Hepatocyte (in vitro differentiated cells): Measurements from ENCODE around the gene CXorf58.

ENCODE experiments used
- EZH2 ChIP-seq: fragments of 200-600 bp; sonication (generic); IDR thresholded peaks from 2 replicates; pipeline ENCODE4 v1.6.1; 2016; ENCODE audit warnings: antibody characterized with exemption, mild to moderate bottlenecking, borderline replicate concordance
- EZH2phosphoT487 ChIP-seq: fragments of 200-600 bp; sonication (generic); IDR thresholded peaks from one replicate; pipeline ENCODE4 v1.6.1; 2018; ENCODE audit warnings: antibody characterized with exemption, mild to moderate bottlenecking, low read depth, moderate library complexity; ENCODE audit not compliant: unreplicated experiment, severe bottlenecking
- TF ChIP-seq, protein P1 (sequence below): fragments of 200-600 bp; sonication (generic); IDR thresholded peaks from 2 replicates; pipeline ENCODE4 v1.5.1; 2016; ENCODE audit warnings: antibody characterized with exemption, mild to moderate bottlenecking; ENCODE audit not compliant: poor library complexity

DNA sequence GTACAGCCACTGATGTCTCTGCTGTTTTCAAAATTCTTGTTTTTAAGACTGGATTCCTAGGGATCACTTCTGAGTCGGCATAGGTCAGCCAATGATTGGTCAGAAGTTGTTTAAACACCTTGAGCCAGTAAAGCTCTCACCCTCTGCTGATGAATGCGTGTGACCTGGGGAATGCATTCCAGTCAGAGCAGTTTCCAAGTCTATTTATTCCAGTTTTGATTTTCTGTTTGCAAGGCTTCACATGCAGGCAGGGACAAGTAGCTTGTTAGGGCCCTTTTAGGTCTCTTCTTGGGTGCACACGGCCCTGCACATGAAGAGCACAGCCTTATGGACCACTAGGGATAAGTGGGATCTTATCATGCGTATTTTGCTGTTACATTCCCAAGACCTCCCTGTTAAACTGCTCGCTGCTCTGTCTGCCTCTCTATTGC, 72.2 kb downstream of the CXorf58 start:
- TF ChIP-seq, protein P1, sequence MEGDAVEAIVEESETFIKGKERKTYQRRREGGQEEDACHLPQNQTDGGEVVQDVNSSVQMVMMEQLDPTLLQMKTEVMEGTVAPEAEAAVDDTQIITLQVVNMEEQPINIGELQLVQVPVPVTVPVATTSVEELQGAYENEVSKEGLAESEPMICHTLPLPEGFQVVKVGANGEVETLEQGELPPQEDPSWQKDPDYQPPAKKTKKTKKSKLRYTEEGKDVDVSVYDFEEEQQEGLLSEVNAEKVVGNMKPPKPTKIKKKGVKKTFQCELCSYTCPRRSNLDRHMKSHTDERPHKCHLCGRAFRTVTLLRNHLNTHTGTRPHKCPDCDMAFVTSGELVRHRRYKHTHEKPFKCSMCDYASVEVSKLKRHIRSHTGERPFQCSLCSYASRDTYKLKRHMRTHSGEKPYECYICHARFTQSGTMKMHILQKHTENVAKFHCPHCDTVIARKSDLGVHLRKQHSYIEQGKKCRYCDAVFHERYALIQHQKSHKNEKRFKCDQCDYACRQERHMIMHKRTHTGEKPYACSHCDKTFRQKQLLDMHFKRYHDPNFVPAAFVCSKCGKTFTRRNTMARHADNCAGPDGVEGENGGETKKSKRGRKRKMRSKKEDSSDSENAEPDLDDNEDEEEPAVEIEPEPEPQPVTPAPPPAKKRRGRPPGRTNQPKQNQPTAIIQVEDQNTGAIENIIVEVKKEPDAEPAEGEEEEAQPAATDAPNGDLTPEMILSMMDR = no peak
- TF ChIP-seq EZH2 (no peak), EZH2phosphoT487 (no peak)
